SH-SY5Y (cell line): Measurements from ENCODE around the gene SDC3.

Experiments
- GATA2 ChIP-seq: IDR thresholded peaks from 2 replicates; pipeline ENCODE4 v1.6.1; 2011; ENCODE audit warnings: mild to moderate bottlenecking, low read depth, low read length
- GATA3 ChIP-seq: IDR thresholded peaks from 2 replicates; pipeline ENCODE4 v1.6.1; 2011; ENCODE audit warnings: low read depth, mild to moderate bottlenecking, low read length, moderate library complexity

GRCh38 chr1:30877205-30877912, 31.2 kb downstream of the SDC3 start:
- TF ChIP-seq GATA2: no peak
- no peak for TF ChIP-seq GATA3
